Hematopoietic multipotent progenitor cell treated with erythropoietin and hydrocortisone succinate and interleukin-3 and kit ligand, for 6 days (in vitro differentiated cells): ENCODE measurements around the gene PLEKHG1.

Source experiments
- DNase-seq: peaks from one replicate; pipeline ENCODE4 v3.0.0-alpha.2; 2015

PLEKHG1 gene

DNA sequence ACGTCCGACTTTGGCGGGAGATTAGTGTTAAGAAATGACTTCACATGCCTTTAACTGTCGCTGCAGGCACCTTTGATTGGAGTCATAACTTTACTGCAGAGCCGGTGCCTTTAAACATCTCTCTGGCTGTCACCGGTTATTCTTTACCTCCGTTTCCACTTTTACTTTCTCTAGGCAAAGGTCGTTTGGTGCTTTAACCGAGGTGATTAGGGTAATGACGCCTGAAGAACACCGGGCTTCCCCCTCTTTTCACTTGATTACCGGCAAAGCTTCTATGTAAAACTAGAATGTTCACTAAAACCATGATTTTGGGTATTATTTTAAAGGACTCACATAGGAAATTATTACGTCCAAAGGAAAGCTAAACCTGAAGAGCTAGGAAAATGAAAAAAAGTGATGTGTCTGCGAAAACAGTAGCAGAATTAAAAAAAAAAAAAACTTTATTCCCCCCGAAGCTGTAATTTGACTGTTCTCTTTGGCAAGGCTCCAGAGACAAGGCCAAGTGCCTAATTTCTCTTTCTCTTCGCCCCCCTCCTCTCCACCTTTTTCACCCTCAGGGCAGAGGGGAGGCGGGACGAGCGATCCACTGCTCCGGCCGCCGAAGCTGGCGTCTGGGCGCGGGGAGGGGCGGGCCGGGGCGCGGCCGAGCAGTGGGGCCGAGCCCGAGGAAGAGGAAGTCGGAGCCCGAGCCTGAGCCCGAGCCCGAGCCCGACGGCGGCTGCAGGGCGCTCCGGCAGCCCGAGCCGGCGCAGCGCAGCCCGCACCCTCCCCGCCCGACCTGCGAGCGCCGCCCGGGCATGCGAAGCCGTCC, at the start of gene PLEKHG1:
TSS of gene PLEKHG1 (plus strand) at position 687 of the 811 bp plus-strand sequence. CDS start 133,797 bp downstream, outside the sequence.
- peak; percentile 82 for DNase-seq

- DNase-seq, result no peak
Observed at GRCh38 chr6:150550244-150550643, 49.4 kb upstream of the PLEKHG1 start.

DNA sequence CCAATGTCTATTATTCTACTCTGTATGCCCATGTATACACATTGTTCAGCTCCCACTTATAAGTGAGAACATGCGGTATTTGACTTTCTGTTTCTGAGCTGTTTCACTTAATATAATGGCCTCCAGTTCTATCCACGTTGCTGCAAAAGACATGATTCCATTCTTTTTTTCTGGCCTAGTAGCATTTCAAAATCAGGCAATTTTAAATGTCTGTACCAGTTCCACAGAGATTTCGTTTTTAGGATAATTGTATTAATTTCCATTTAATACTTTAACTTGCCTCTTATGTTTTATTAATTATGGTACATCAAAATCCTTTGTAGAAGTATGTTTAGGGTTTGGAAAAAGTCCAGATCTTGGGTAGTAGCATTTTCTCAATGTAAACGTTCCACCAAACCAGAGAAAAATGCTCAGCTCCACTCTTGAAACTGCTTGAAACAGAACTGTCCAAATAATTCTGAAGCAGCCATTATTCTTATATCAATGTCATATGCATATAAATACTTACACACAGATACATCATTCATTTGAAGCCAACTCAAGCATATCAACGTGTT, 42.6 kb upstream of the PLEKHG1 start:
- no peak for DNase-seq

DNA sequence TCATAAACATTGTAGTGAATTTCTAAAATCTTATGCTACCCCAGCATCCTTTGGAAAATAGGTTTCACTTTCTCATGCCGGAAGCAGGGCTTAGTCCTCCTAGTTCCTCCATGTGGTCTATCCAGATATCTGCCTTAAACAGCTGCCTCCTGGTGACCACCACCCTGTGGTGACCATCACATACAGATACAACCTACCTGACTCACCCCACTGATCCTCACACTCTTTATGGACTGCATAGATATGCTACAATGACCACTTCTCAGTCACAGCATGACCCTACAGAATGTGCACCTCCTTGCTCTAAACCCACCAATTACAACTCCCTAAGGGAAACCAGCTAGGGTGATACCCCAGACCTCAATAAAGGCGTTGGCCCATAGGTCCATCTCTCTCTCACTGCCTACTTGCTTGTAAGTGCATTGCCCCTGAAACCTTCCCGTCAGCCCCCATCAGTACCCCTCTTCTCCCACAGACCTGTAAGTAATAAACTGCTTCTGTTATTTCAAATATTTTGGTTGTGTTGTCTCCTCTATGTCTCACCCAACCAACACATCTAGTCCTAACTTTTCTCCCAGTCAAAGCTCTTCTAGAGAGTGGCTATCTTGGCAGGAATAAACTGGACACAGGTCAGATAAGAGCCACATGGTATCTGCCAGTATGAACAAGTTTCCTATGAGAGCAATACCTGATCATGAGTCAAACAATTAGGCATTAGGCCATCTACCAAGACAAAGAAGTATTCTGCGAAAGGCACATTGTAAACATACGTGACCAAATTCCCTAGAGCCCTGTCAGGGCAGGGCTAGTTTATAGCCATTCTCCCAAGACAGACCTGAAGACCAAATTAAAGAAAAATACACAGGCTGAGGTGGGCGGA, 39.4 kb upstream of the PLEKHG1 start:
- DNase-seq, result no peak

GRCh38 chr6:150560884-150561219, 38.8 kb upstream of the PLEKHG1 start:
- DNase-seq, result no peak

DNA sequence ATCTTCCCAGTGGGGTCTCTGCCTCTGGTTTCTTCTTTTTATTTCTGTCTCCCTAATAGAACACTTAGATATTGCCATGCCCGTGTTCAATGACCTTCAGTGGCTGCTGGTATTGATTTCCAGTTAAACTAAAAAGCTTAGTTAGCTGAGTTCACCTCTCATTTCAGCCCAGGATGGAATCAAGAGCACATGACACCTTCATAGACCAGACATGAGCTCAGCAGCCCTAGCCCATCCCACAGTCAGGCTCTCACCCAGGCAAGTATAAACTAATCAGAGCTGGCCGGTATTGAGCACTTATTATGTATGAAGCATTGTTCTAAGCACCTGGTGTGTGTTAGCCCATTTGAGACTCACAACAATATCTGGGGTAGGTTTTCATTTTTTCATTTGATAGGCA, 33.7 kb upstream of the PLEKHG1 start:
- no peak for DNase-seq

DNA sequence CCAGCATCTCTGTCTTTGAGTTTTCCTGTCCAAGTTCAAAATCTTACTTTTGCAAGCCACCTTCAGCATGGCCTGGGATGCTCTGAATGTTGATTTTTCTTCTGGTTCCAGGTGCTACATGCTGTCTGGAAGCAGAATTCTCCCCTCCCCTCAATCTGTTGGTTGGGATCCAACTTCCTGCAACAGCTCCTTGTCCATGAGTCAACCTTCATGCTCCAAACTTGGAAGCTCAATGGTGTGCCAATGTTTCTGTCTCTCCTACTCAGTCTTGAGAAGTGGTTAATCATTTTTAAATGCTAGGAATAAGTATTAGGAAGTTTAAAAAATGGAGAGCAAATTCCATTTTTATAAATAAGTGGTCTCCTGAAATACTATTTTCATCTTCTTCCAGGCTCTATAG, 33.2 kb upstream of the PLEKHG1 start:
- DNase-seq, result no peak

DNA sequence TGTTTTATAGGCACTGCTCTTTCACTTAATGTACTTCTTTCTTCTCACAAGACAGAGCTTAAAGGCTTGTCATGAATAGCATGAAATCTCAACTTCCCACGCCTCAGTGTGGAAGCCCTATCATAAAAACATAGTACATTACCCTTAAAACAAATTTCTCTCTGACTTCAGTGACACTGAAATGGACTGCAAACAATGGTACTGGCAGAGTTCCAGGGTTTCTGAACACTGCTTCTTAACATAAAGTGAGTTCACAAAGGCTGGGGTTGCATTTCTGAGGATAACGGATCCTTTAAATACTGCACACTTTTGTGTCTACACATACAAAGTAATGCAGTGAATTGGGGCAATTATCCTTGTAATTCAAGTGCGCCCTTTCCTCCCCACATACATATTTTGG, 32.3 kb upstream of the PLEKHG1 start:
- DNase-seq, result no peak

GRCh38 chr6:150567823-150568383, 31.8 kb upstream of the PLEKHG1 start:
- no peak for DNase-seq

DNA sequence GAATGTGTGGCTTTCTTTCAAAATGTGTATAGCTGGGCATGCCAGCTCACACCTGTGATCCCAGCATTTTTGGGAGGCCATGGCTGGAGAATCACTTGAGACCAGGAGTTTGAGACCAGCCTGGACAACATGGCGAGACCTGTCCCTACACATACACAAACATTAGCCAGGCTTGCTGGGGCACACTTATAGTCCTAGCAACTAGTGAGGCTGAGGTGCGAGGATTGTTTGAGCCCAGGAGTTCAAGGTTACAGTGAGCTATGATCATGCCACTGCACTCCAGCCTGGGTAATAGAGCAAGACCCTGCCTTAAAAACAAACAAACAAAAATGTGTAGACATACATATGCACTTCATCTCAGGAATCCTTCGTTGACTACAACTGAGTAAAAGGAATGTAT, 31.1 kb upstream of the PLEKHG1 start:
- DNase-seq, result no peak

GRCh38 chr6:150569161-150569560, 30.5 kb upstream of the PLEKHG1 start:
- DNase-seq, result no peak

GRCh38 chr6:150573041-150573681, 26.5 kb upstream of the PLEKHG1 start:
- DNase-seq, result no peak

DNA sequence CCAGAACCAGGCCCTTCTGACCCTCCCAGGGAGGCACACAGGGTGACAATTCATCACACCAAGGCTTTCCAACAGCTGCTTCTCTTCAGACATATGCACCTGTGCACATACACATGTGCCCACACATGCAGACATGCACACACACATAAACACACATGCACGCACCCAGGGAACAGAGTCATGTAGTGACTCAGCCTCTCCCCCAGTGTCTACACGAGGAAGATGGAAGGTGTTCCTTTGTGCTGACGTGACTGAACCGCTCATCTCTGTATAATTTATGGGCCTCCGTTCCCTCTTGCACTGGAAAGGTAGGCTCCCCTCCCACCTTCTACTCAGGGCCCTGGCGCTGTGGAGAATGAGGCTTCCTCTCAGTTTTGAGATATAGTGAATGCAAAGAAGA, 23.8 kb upstream of the PLEKHG1 start:
- no peak for DNase-seq

DNA sequence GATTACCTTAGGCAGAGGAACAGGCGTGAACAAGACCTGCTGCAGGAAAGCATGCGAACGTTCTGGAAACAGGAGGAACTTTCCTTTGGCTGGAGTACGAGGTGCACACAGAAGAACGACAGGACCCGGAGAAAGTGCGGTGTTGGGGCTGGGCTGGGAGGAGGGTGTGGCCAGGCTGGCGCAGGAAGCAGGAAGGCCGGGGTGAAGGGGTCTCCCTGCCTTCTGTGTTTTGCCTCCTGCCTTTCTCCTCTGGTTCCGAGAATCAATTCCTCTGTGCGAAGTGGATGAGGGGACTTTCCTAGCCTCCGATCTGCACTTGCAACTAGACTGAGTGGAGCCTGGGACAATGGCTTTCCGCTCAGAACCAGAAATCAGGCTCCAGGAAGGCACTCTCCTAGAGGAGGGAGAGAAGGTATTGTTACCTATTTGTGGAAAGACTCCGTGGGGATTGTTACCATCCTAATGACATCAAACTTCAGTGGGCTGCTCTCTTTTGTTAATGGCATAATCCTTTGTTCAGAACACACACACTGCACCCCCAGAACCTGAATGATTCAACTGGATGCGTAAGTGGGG, 22.9 kb upstream of the PLEKHG1 start:
- no peak for DNase-seq

GRCh38 chr6:150579611-150580010, 20.1 kb upstream of the PLEKHG1 start:
- DNase-seq, result no peak

GRCh38 chr6:150580489-150580888, 19.2 kb upstream of the PLEKHG1 start:
- no peak for DNase-seq

- DNase-seq, result no peak
Observed at GRCh38 chr6:150584065-150584464, 15.6 kb upstream of the PLEKHG1 start.

- DNase-seq, result no peak
Observed at GRCh38 chr6:150584596-150584995, 15.1 kb upstream of the PLEKHG1 start.

DNA sequence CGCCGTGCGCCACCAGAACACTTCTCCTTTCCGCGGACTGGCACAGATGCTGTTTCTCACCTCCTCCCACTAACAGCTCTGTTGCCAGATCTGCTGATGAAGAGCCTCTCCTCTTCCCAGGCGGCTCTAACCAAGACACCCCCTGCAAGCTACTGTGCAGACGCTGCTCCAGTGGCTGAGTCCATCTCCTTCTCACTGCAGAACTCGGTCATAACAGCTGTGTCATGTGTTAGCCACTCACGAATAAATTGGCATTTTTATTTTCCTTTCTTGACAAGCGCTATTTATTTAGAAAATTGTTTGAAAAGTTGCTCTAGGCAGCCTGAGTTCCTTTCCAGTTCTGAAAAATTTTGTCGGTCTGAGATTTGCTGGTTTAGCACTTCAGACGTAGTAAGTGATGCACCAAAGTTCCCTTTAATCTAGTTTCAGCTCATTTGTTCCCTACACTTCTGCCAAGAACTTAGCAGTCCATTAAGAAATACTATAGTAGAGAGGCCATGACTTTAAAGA, 12.8 kb upstream of the PLEKHG1 start:
- no peak for DNase-seq

GRCh38 chr6:150587637-150588036, 12.0 kb upstream of the PLEKHG1 start:
- no peak for DNase-seq

DNA sequence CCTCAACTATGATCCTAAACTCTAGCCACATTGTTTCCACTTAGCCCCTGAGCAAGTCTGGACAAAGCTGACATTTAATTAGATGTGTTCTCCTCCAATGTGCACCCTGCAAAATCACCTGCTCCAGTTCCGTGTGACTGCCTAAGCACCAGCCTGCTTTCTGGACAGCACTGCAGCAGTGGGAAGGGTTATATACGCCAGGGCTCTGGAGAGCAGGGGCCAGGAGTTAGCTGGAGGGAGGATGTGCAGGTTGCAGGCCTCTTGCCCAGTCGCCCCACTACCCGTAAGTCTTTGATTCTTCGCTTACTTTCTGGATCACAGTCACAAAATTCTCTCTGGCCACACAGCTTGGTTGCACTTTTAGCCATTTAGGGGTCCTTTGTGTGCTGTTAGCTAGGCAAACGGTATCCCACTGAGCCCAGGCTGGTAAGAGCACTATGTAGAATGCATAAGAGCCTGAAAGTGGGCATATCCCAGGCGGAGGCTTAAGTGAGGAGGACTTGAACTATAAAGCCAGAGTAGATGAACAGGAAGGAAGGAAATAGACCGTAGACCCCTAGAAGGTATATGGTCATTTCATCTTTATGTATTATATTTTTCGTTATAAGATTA, 10.7 kb upstream of the PLEKHG1 start:
- no peak for DNase-seq

GRCh38 chr6:150589852-150590251, 9.8 kb upstream of the PLEKHG1 start:
- DNase-seq, result no peak
